PFSK-1 (cell line): ENCODE results near the gene PPP1R14B. TPM values are rescaled to one million over a fixed set of nuclear protein-coding genes. Genes with fewer than 3 reads are reported as not detected.

Experiments used
- FOXP2 ChIP-seq: optimal IDR thresholded peaks from 2 replicates; pipeline ENCODE3; 2011; ENCODE audit warnings: borderline replicate concordance, control low read depth, inconsistent platforms; ENCODE audit not compliant: insufficient read depth; ENCODE audit errors: extremely low read length, extremely low read depth
- POLR2AphosphoS5 ChIP-seq: IDR thresholded peaks from 2 replicates; pipeline ENCODE4 v1.6.1; 2012; ENCODE audit warnings: low read depth, mild to moderate bottlenecking, control low read depth, low read length, moderate library complexity
- SIN3A ChIP-seq: IDR thresholded peaks from 2 replicates; pipeline ENCODE4 v1.6.1; 2012; ENCODE audit warnings: mild to moderate bottlenecking, low read length, moderate library complexity, borderline replicate concordance; ENCODE audit not compliant: insufficient read depth
- TAF1 ChIP-seq: IDR thresholded peaks from 2 replicates; pipeline ENCODE4 v1.6.1; 2012; ENCODE audit warnings: low read length, control low read depth, borderline replicate concordance; ENCODE audit not compliant: insufficient read depth
- polyA plus RNA-seq: library from polyadenylated mRNA; unstranded; fragments of >200 nt; gene quantifications from one replicate; pipeline ENCODE4 v1.2.1, GENCODE V29; 2012; ENCODE audit warnings: low read depth, missing spikeins; ENCODE audit not compliant: insufficient read length
- TF ChIP-seq, protein P1 (sequence below), 2 experiments: IDR thresholded peaks; 2 replicates each; pipeline versions ENCODE4 v1.6.1 to v1.8.0; 2011 to 2012; ENCODE audit warnings: low read depth in 2 of 2, low read length in 2 of 2, control low read depth in 1 of 2, inconsistent platforms in 1 of 2, mild to moderate bottlenecking in 1 of 2, moderate library complexity in 1 of 2; ENCODE audit not compliant: insufficient read depth in 1 of 2

Gene PPP1R14B, protein sequence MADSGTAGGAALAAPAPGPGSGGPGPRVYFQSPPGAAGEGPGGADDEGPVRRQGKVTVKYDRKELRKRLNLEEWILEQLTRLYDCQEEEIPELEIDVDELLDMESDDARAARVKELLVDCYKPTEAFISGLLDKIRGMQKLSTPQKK
- polyA plus RNA-seq, result 317 TPM

DNA sequence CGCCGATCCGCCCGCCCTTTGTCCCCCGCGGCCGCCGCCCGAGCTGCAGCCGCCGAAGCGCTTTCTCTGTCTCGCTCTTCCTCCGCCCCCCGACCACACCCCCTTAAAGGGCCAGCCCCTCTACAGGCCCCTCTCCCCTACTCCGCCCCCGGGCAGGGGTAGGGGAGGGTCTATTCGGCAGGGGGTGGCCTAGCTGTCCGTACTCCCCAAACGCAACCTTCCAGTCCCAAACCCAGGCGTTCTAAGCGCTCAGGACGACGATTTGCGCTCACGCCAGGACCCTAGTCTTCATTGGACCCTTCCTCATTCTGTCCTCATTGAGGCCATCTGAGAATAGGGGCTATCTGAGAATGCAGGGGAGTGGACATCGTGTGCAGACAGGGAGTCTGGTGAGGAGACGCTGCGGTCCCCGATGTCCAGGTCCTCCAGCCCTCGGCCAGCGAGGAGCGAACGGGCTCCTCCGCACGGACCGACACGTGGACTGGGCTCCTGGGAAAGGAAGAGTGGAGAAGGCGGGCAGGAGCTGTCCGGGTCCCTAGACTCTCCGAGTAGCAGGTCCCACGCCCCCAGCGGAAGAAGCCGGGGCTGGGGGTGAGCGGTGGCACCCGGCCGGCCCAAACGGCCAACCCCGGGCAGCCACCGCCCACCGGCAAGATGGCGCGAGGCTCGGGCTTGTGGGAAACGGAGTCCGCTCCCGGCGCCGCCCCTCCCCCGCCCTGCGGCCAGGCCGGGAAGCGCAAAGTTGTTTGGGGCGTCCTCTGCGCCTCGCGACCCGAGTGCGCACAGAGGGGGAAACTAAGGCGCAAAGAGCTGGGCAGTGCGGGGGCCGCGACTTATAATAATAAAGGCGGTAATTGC, at the start of gene PPP1R14B:
PPP1R14B (minus strand) TSS at position 73 of the 858 bp plus-strand sequence. CDS start 270 bp downstream, outside the sequence.
- TF ChIP-seq, protein P1, sequence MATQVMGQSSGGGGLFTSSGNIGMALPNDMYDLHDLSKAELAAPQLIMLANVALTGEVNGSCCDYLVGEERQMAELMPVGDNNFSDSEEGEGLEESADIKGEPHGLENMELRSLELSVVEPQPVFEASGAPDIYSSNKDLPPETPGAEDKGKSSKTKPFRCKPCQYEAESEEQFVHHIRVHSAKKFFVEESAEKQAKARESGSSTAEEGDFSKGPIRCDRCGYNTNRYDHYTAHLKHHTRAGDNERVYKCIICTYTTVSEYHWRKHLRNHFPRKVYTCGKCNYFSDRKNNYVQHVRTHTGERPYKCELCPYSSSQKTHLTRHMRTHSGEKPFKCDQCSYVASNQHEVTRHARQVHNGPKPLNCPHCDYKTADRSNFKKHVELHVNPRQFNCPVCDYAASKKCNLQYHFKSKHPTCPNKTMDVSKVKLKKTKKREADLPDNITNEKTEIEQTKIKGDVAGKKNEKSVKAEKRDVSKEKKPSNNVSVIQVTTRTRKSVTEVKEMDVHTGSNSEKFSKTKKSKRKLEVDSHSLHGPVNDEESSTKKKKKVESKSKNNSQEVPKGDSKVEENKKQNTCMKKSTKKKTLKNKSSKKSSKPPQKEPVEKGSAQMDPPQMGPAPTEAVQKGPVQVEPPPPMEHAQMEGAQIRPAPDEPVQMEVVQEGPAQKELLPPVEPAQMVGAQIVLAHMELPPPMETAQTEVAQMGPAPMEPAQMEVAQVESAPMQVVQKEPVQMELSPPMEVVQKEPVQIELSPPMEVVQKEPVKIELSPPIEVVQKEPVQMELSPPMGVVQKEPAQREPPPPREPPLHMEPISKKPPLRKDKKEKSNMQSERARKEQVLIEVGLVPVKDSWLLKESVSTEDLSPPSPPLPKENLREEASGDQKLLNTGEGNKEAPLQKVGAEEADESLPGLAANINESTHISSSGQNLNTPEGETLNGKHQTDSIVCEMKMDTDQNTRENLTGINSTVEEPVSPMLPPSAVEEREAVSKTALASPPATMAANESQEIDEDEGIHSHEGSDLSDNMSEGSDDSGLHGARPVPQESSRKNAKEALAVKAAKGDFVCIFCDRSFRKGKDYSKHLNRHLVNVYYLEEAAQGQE (IDR thresholded peaks at IDR 0.05; ENCODE audit: insufficient read depth in 1 of 2, low read depth in 2 of 2, low read length in 2 of 2), result no peak
- peak; percentile 31; the same call in 1 of the 2 replicates for TF ChIP-seq SIN3A
- TF ChIP-seq FOXP2, result no peak

DNA sequence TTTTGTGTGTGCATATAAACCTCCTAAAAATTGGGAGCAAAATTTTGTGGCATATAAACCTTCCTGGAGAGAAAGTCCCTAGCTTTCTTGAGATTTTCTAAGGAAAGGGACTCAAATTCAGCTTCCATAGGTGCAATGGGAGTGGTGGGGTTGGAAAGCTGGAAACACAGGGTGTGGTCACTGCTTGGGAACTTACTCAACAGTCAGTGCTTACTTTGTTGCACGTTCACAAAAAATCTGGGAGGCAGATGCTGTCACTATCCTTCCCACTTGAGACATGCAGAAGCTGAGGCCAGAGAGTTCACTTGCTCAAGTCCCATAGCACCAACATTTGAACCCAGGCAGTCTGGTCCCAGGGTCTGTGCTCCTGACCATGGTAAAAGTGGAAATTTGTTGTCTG, 49.5 kb upstream of the PPP1R14B start:
- TF ChIP-seq SIN3A (no peak), POLR2AphosphoS5 (no peak), TAF1 (no peak), FOXP2 (no peak)
- TF ChIP-seq, protein P1 (IDR thresholded peaks at IDR 0.05; ENCODE audit: insufficient read depth in 1 of 2, low read depth in 2 of 2, low read length in 2 of 2), result no peak

DNA sequence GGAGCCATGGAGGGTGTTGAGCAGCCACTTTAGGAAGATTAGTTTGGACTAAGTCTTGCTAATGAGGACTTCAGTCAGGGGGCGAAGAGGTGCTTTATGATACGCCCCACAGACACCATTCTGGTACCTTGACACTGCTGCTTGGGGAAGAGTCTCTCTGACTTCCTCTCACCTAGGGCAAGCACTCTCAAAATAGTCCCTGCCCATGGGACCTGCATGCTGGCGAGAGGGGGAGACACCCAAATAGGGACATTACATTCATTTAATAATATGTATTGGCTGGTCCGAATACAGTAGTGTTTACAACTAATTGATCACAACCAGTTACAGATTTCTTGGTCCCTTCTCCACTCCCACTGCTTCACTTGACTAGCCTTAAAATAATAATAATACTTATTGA, 49.0 kb upstream of the PPP1R14B start:
- TF ChIP-seq, protein P1 (IDR thresholded peaks at IDR 0.05; ENCODE audit: insufficient read depth in 1 of 2, low read depth in 2 of 2, low read length in 2 of 2), result no peak
- no peak for TF ChIP-seq FOXP2
- no peak for TF ChIP-seq TAF1
- no peak for TF ChIP-seq SIN3A
- no peak for TF ChIP-seq POLR2AphosphoS5

DNA sequence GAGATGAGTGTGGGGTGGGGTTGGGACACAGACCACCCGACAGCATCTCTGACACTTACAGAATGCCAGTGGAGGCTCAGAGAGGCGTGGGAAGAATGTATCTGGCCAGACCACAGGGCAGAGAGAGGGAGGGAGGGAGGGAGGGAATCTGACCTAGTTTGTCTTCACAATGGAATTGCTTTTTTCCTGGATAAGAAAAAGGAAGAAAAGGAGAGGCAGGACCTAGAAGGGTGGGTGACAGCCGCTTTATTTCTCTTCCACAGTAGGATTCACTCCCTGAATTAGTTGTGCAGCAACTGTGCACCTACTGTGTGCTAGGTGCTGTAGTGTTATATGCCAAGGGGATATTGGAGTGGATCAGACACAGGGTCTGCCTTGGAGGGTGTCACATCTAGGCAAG, 48.0 kb upstream of the PPP1R14B start:
- TF ChIP-seq TAF1 (no peak), FOXP2 (no peak), SIN3A (no peak), POLR2AphosphoS5 (no peak)
- TF ChIP-seq, protein P1 (IDR thresholded peaks at IDR 0.05; ENCODE audit: insufficient read depth in 1 of 2, low read depth in 2 of 2, low read length in 2 of 2), result no peak
